Activated CD8-positive, alpha-beta T cell treated with anti-CD3 and anti-CD28 coated beads for 36 hours (primary cell): ENCODE results near the gene ADGRV1. TPM values are rescaled to one million over a fixed set of nuclear protein-coding genes. Genes with fewer than 3 reads are reported as not detected.

Experiments used
- ATAC-seq: fragments of 200-7000 bp; cut with Tn5 transposase; one replicate; pipeline ENCODE4 v1.10.0; 2021; ENCODE audit warnings: mild to moderate bottlenecking, moderate library complexity
- CTCF ChIA-PET: fragments of 350-600 bp; sonication (Branson Sonifier 250); formaldehyde crosslinking; loops from one replicate; lab custom pipeline; 2021; ENCODE audit warnings: antibody characterized with exemption; lab: Charles Lee
- POLR2A ChIA-PET: fragments of 350-600 bp; sonication (Branson Sonifier 250); formaldehyde crosslinking; loops from one replicate; lab custom pipeline; 2021; ENCODE audit warnings: antibody characterized with exemption; lab: Charles Lee
- DNase-seq: peaks from one replicate; pipeline ENCODE4 v3.0.0-alpha.2; 2020
- H3K27ac Mint-ChIP-seq: one replicate; pipeline ENCODE4 v1.8.0; 2021; ENCODE audit warnings: mild to moderate bottlenecking, mixed read lengths
- H3K27me3 Mint-ChIP-seq: one replicate; pipeline ENCODE4 v1.8.0; 2021; ENCODE audit warnings: mixed read lengths
- H3K36me3 Mint-ChIP-seq: one replicate; pipeline ENCODE4 v1.8.0; 2021; ENCODE audit warnings: low read depth, mixed read lengths
- H3K4me1 Mint-ChIP-seq: one replicate; pipeline ENCODE4 v1.8.0; 2021; ENCODE audit warnings: low read depth, mixed read lengths
- H3K4me3 Mint-ChIP-seq: one replicate; pipeline ENCODE4 v1.8.0; 2021; ENCODE audit warnings: mild to moderate bottlenecking, moderate library complexity, mixed read lengths
- H3K9me3 Mint-ChIP-seq: one replicate; pipeline ENCODE4 v1.8.0; 2021; ENCODE audit warnings: mixed read lengths
- CTCF ChIP-seq: fragments of 200-600 bp; IDR thresholded peaks from one replicate; pipeline ENCODE4 v1.8.0; 2022; ENCODE audit warnings: antibody characterized with exemption, mild to moderate bottlenecking
- intact Hi-C: fragments of 100-400 bp; cut with micrococcal nuclease; formaldehyde crosslinking; loops from one replicate; pipeline ENCODE4 v1.10.0; 2022
- total RNA-seq, 2 experiments: library from RNA; stranded (reverse); gene quantifications; one replicate each; pipeline ENCODE4 v1.2.3, GENCODE V29; 2021

ADGRV1 gene
- total RNA-seq, 2 experiments from 2014 or later, result 0.18 TPM; not detected in 1

GRCh38 chr5:91118796-91119195 lies 560.2 kb downstream of the ADGRV1 start:
- ChIA-PET CTCF (interaction anchor here (0.8 kb wide), 1 partner anchor 292 kb away, joined by 3 read pairs; no protein-coding TSS in a partner anchor), POLR2A (no interaction called here)
- no peaks in the 10 kb centered on the region for H3K9me3 Mint-ChIP-seq
- no peak overlapping the region for H3K4me3 Mint-ChIP-seq
- intact Hi-C loops, result no loop called here
- TF ChIP-seq CTCF, result no peak
- no peak for ATAC-seq
- H3K36me3 Mint-ChIP-seq, result no peaks in the 10 kb centered on the region
- no peaks in the 10 kb centered on the region for H3K27me3 Mint-ChIP-seq
- H3K4me1 Mint-ChIP-seq, result no peaks in the 10 kb centered on the region
- DNase-seq, result no peak
- no peak overlapping the region for H3K27ac Mint-ChIP-seq

- TF ChIP-seq CTCF, result no peak
Measured at GRCh38 chr5:91119217-91119616, 560.6 kb downstream of the ADGRV1 start.

GRCh38 chr5:91119981-91120850 lies 561.6 kb downstream of the ADGRV1 start:
- H3K27ac Mint-ChIP-seq, result no peak overlapping the region
- DNase-seq, result no peak
- no peaks in the 10 kb centered on the region for H3K9me3 Mint-ChIP-seq
- H3K27me3 Mint-ChIP-seq, result no peaks in the 10 kb centered on the region
- ATAC-seq, result no peak
- ChIA-PET CTCF (interaction anchor here (1.0 to 1.4 kb wide), 2 partner anchors 17 to 299 kb away, joined by 3 read pairs; no protein-coding TSS in a partner anchor), POLR2A (interaction anchor here (0.7 kb wide), 1 partner anchor 58 kb away, joined by 3 read pairs; no protein-coding TSS in a partner anchor)
- H3K4me3 Mint-ChIP-seq, result no peak overlapping the region
- H3K36me3 Mint-ChIP-seq, result no peaks in the 10 kb centered on the region
- H3K4me1 Mint-ChIP-seq, result no peaks in the 10 kb centered on the region
- intact Hi-C loops, result no loop called here
- TF ChIP-seq CTCF, result no peak

More at GRCh38 chr5:91119217-91119616, 560.6 kb downstream of the ADGRV1 start:
- no peak for DNase-seq
- H3K4me1 Mint-ChIP-seq, result no peaks in the 10 kb centered on the region
- no peak overlapping the region for H3K4me3 Mint-ChIP-seq
- no peak for ATAC-seq
- intact Hi-C loops, result no loop called here
- ChIA-PET POLR2A (no interaction called here), CTCF (no interaction called here)
- no peaks in the 10 kb centered on the region for H3K36me3 Mint-ChIP-seq
- no peak overlapping the region for H3K27ac Mint-ChIP-seq
- H3K27me3 Mint-ChIP-seq, result no peaks in the 10 kb centered on the region
- no peaks in the 10 kb centered on the region for H3K9me3 Mint-ChIP-seq

GRCh38 chr5:91121347-91121993 lies 562.9 kb downstream of the ADGRV1 start:
- DNase-seq, result no peak
- no peaks in the 10 kb centered on the region for H3K27me3 Mint-ChIP-seq
- ATAC-seq, result no peak
- no peak overlapping the region for H3K27ac Mint-ChIP-seq
- intact Hi-C loops, result no loop called here
- H3K9me3 Mint-ChIP-seq, result no peaks in the 10 kb centered on the region
- CTCF ChIA-PET, result interaction anchor here (1.4 kb wide), 1 partner anchor 298 kb away, joined by 3 read pairs; no protein-coding TSS in a partner anchor
- H3K36me3 Mint-ChIP-seq, result no peaks in the 10 kb centered on the region
- H3K4me3 Mint-ChIP-seq, result no peak overlapping the region
- no peaks in the 10 kb centered on the region for H3K4me1 Mint-ChIP-seq
- no peak for TF ChIP-seq CTCF
- POLR2A ChIA-PET, result no interaction called here

- TF ChIP-seq CTCF, result no peak
- ATAC-seq, result no peak
- CTCF ChIA-PET, result no interaction called here
- Mint-ChIP-seq H3K9me3 (no peaks in the 10 kb centered on the region), H3K36me3 (no peaks in the 10 kb centered on the region), H3K4me1 (no peaks in the 10 kb centered on the region), H3K27me3 (no peaks in the 10 kb centered on the region), H3K27ac (no peak overlapping the region), H3K4me3 (no peak overlapping the region)
- POLR2A ChIA-PET, result no interaction called here
- DNase-seq, result no peak
- intact Hi-C loops, result no loop called here
Measured at GRCh38 chr5:91122651-91123050, 564.1 kb downstream of the ADGRV1 start.
